KMS-11 (cell line): Measurements from ENCODE around the gene NAV2.

ENCODE experiments used
- H2AFZ ChIP-seq: fragments of 200-600 bp; sonication (generic); 2 replicates; pipeline ENCODE4 v1.6.1; 2016; ENCODE audit warnings: antibody characterized with exemption, mixed run types, low read depth
- H3K27ac ChIP-seq: fragments of 200-600 bp; sonication (generic); 2 replicates; pipeline ENCODE4 v1.6.1; 2016; ENCODE audit warnings: mild to moderate bottlenecking, mixed run types
- H3K27me3 ChIP-seq: fragments of 200-600 bp; sonication (generic); 2 replicates; pipeline ENCODE4 v1.6.1; 2017; ENCODE audit warnings: mild to moderate bottlenecking, low read depth, mixed run types, moderate library complexity; ENCODE audit not compliant: insufficient read depth
- H3K36me3 ChIP-seq: fragments of 200-600 bp; sonication (generic); 2 replicates; pipeline ENCODE4 v1.6.1; 2017; ENCODE audit warnings: mild to moderate bottlenecking, mixed run types; ENCODE audit not compliant: insufficient read depth
- H3K4me1 ChIP-seq: fragments of 200-600 bp; sonication (generic); 2 replicates; pipeline ENCODE4 v1.6.1; 2016; ENCODE audit warnings: mild to moderate bottlenecking, low read depth, mixed run types; ENCODE audit not compliant: poor library complexity, severe bottlenecking
- H3K4me2 ChIP-seq: fragments of 200-600 bp; sonication (generic); 2 replicates; pipeline ENCODE4 v1.7.0; 2016; ENCODE audit warnings: mild to moderate bottlenecking, mixed run types
- H3K4me3 ChIP-seq: fragments of 200-600 bp; sonication (generic); IDR thresholded peaks from 2 replicates; pipeline ENCODE4 v1.6.1; 2017; ENCODE audit warnings: low read depth, low read length, mixed read lengths; ENCODE audit not compliant: insufficient read depth
- H3K79me2 ChIP-seq: fragments of 200-600 bp; sonication (generic); 2 replicates; pipeline ENCODE4 v1.6.1; 2016; ENCODE audit warnings: low read depth, mixed run types; ENCODE audit not compliant: insufficient read depth
- H3K9ac ChIP-seq: fragments of 200-600 bp; sonication (generic); 2 replicates; pipeline ENCODE4 v1.6.1; 2016; ENCODE audit warnings: mild to moderate bottlenecking, mixed run types
- H4K20me1 ChIP-seq: fragments of 200-600 bp; sonication (generic); 2 replicates; pipeline ENCODE4 v1.6.1; 2016; ENCODE audit warnings: mild to moderate bottlenecking, mixed run types; ENCODE audit not compliant: insufficient read depth
- TF ChIP-seq, protein P1 (sequence below): fragments of 200-600 bp; sonication (generic); conservative IDR thresholded peaks from 2 replicates; pipeline ENCODE4 v1.6.1; 2017; ENCODE audit warnings: low read depth, mild to moderate bottlenecking, antibody characterized with exemption, low read length, moderate library complexity, mixed read lengths

NAV2 gene

GRCh38 chr11:20007386-20007785 lies 294.7 kb downstream of the NAV2 start:
- Histone ChIP-seq H3K36me3 (no peaks in the 10 kb centered on the region), H3K27me3 (no peaks in the 10 kb centered on the region), H3K4me3 (no peak overlapping the region), H3K9ac (no peak overlapping the region), H2AFZ (no peak overlapping the region), H3K27ac (no peak overlapping the region), H3K4me1 (no peaks in the 10 kb centered on the region), H3K4me2 (no peak overlapping the region), H4K20me1 (no peaks in the 10 kb centered on the region), H3K79me2 (no peaks in the 10 kb centered on the region)
- TF ChIP-seq, protein P1, sequence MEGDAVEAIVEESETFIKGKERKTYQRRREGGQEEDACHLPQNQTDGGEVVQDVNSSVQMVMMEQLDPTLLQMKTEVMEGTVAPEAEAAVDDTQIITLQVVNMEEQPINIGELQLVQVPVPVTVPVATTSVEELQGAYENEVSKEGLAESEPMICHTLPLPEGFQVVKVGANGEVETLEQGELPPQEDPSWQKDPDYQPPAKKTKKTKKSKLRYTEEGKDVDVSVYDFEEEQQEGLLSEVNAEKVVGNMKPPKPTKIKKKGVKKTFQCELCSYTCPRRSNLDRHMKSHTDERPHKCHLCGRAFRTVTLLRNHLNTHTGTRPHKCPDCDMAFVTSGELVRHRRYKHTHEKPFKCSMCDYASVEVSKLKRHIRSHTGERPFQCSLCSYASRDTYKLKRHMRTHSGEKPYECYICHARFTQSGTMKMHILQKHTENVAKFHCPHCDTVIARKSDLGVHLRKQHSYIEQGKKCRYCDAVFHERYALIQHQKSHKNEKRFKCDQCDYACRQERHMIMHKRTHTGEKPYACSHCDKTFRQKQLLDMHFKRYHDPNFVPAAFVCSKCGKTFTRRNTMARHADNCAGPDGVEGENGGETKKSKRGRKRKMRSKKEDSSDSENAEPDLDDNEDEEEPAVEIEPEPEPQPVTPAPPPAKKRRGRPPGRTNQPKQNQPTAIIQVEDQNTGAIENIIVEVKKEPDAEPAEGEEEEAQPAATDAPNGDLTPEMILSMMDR: no peak

- no peaks in the 10 kb centered on the region for H3K36me3 ChIP-seq
- TF ChIP-seq, protein P1: no peak
- H3K4me1 ChIP-seq: no peaks in the 10 kb centered on the region
- H3K27ac ChIP-seq: no peak overlapping the region
- H3K27me3 ChIP-seq: no peaks in the 10 kb centered on the region
- H3K9ac ChIP-seq: no peak overlapping the region
- no peaks in the 10 kb centered on the region for H4K20me1 ChIP-seq
- no peak overlapping the region for H2AFZ ChIP-seq
- no peaks in the 10 kb centered on the region for H3K79me2 ChIP-seq
- no peak overlapping the region for H3K4me2 ChIP-seq
- no peak overlapping the region for H3K4me3 ChIP-seq
Observed at GRCh38 chr11:20008190-20008870, 295.7 kb downstream of the NAV2 start.

GRCh38 chr11:20008871-20009644 lies 296.4 kb downstream of the NAV2 start:
- H3K27me3 ChIP-seq: no peaks in the 10 kb centered on the region
- H3K79me2 ChIP-seq: no peaks in the 10 kb centered on the region

DNA sequence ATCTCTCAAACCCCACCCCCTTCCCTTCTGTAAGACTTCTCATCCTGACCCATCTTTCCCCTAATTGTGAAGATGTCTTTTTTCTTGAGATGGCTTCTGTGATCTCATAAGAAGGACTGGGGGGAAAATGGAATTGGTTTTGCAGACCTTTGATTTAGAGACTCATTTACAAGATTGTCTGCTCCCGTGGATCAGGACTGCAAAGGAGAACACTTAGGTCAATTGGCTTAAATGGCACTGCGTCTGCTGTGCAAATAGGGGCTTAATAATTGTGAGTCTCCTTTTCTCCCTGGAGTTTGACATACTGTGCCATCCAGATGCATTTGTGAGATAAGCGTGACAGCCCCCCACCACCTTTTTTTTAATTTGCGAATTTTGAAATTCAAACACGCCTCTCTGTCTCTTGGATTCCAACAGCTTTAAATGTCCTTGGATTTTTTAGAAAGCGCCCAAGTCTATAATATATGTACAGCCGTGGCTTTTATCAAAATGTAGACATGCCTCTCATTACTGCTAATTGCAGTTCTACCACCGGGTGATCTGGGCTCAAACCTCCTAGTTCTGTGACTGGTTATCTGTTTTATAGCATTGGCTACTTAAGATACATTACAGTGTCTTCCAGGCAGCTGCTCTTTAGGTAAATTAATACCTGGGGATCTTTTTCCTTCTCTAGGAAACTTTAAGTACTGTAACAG lies 297.7 kb downstream of the NAV2 start:
- H3K9ac ChIP-seq: no peak overlapping the region
- no peak overlapping the region for H2AFZ ChIP-seq
- TF ChIP-seq, protein P1: no peak
- no peaks in the 10 kb centered on the region for H4K20me1 ChIP-seq
- no peaks in the 10 kb centered on the region for H3K27me3 ChIP-seq
- H3K4me2 ChIP-seq: no peak overlapping the region
- H3K4me1 ChIP-seq: no peaks in the 10 kb centered on the region
- no peaks in the 10 kb centered on the region for H3K36me3 ChIP-seq
- no peak overlapping the region for H3K4me3 ChIP-seq
- no peaks in the 10 kb centered on the region for H3K79me2 ChIP-seq
- no peak overlapping the region for H3K27ac ChIP-seq

More at GRCh38 chr11:20008871-20009644, 296.4 kb downstream of the NAV2 start:
- Histone ChIP-seq H3K27ac (no peak overlapping the region), H4K20me1 (no peaks in the 10 kb centered on the region), H2AFZ (no peak overlapping the region), H3K4me1 (no peaks in the 10 kb centered on the region), H3K9ac (no peak overlapping the region), H3K4me2 (no peak overlapping the region), H3K36me3 (no peaks in the 10 kb centered on the region), H3K4me3 (no peak overlapping the region)
- TF ChIP-seq, protein P1: no peak
